Neural progenitor cell (in vitro differentiated cells): ENCODE measurements around the gene LGI4.

Experiments used
- EZH2 ChIP-seq: fragments of 200-600 bp; sonication (generic); IDR thresholded peaks from 2 replicates; pipeline ENCODE4 v1.6.1; 2017; ENCODE audit warnings: antibody characterized with exemption, mild to moderate bottlenecking, moderate library complexity
- TF ChIP-seq, protein P1 (sequence below): fragments of 200-600 bp; sonication (generic); IDR thresholded peaks from 2 replicates; pipeline ENCODE4 v1.5.1; 2017; ENCODE audit warnings: antibody characterized with exemption, mild to moderate bottlenecking

DNA sequence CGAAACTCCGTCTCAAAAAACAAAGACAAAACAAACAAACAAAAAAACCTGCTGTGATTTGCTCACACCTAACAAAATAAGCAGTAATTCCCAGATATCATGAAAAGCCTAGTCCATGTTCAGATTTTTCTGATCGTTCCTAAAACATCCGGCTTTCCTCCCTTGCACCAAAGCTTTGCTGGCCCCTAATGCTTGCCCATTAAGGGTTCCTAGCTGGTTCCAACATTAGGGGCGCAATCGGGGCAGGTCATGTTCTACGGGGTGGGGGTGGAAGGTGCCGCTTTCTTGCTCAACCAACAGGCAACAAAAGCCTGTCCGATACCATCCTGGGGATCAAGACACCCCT is 44.7 kb downstream of the LGI4 start:
- TF ChIP-seq, protein P1, sequence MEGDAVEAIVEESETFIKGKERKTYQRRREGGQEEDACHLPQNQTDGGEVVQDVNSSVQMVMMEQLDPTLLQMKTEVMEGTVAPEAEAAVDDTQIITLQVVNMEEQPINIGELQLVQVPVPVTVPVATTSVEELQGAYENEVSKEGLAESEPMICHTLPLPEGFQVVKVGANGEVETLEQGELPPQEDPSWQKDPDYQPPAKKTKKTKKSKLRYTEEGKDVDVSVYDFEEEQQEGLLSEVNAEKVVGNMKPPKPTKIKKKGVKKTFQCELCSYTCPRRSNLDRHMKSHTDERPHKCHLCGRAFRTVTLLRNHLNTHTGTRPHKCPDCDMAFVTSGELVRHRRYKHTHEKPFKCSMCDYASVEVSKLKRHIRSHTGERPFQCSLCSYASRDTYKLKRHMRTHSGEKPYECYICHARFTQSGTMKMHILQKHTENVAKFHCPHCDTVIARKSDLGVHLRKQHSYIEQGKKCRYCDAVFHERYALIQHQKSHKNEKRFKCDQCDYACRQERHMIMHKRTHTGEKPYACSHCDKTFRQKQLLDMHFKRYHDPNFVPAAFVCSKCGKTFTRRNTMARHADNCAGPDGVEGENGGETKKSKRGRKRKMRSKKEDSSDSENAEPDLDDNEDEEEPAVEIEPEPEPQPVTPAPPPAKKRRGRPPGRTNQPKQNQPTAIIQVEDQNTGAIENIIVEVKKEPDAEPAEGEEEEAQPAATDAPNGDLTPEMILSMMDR, result no peak
- TF ChIP-seq EZH2, result no peak
